ENCODE measurements around the gene PRRC1. TPM values are rescaled to one million over a fixed set of nuclear protein-coding genes. Genes with fewer than 3 reads are reported as not detected.

Gene PRRC1
- total RNA-seq, 6 donors from 2014 or later, result 30.1 to 61.8 (median 45.5) TPM

GRCh38 chr5:127551410-127552041 is 34.1 kb downstream of the PRRC1 start:
- peaks cover 0 to 6% (median 0%) of the 10 kb centered on the region in 4 donors for H3K4me1 ChIP-seq
- no peaks in the 10 kb centered on the region for H3K9me3 ChIP-seq
- H3K27ac ChIP-seq, result no peak overlapping the region
- ATAC-seq (ENCODE audit: low FRiP score in 2 of 2), result no peak
- 87 to 90% methylated on average over 9 of the region's 9 CpGs for WGBS, 2 donors
- no peak for TF ChIP-seq EP300 (IDR thresholded peaks at IDR 0.05)
- no peak for TF ChIP-seq POLR2A (IDR thresholded peaks at IDR 0.05)
- no peak for TF ChIP-seq POLR2AphosphoS5 (IDR thresholded peaks at IDR 0.05)
- no peak for TF ChIP-seq CTCF (IDR thresholded peaks at IDR 0.05)
- peaks cover 9 to 41% (median 12%) of the 10 kb centered on the region in 4 donors for H3K36me3 ChIP-seq
- no peak overlapping the region for H3K4me3 ChIP-seq
- no peaks in the 10 kb centered on the region for H3K27me3 ChIP-seq
- no peak for DNase-seq

GRCh38 chr5:127555826-127556225 is 38.4 kb downstream of the PRRC1 start:
- Histone ChIP-seq H3K27me3 (no peaks in the 10 kb centered on the region), H3K27ac (no peak overlapping the region), H3K9me3 (no peaks in the 10 kb centered on the region), H3K36me3 (peaks cover 9 to 32% (median 12%) of the 10 kb centered on the region in 4 donors), H3K4me3 (no peak overlapping the region), H3K4me1 (peaks cover 0 to 3% (median 0%) of the 10 kb centered on the region in 4 donors)
- no peak for ATAC-seq (ENCODE audit: low FRiP score in 2 of 2)
- WGBS, 2 donors, result 28 to 53% methylated on average over 1 of the region's 1 CpG
- no peak for TF ChIP-seq POLR2A (IDR thresholded peaks at IDR 0.05)
- TF ChIP-seq POLR2AphosphoS5 (IDR thresholded peaks at IDR 0.05), result no peak
- TF ChIP-seq EP300 (IDR thresholded peaks at IDR 0.05), result no peak
- no peak for TF ChIP-seq CTCF (IDR thresholded peaks at IDR 0.05)
- no peak for DNase-seq

GRCh38 chr5:127556609-127557334 is 39.3 kb downstream of the PRRC1 start:
- peaks cover 8 to 23% (median 11%) of the 10 kb centered on the region in 4 donors for H3K36me3 ChIP-seq
- ATAC-seq (ENCODE audit: low FRiP score in 2 of 2) (no peak), DNase-seq (no peak)
- H3K27me3 ChIP-seq, result no peaks in the 10 kb centered on the region
- peaks cover 0 to 3% (median 0%) of the 10 kb centered on the region in 4 donors for H3K4me1 ChIP-seq
- no peak overlapping the region for H3K27ac ChIP-seq
- no peak overlapping the region for H3K4me3 ChIP-seq
- 65 to 75% methylated on average over 3 of the region's 3 CpGs for WGBS, 2 donors
- H3K9me3 ChIP-seq, result no peaks in the 10 kb centered on the region
- no peak for TF ChIP-seq POLR2AphosphoS5 (IDR thresholded peaks at IDR 0.05)

- no peaks in the 10 kb centered on the region for H3K27me3 ChIP-seq
- H3K4me3 ChIP-seq, result no peak overlapping the region
- peaks cover 0 to 8% (median 3%) of the 10 kb centered on the region in 4 donors for H3K4me1 ChIP-seq
- H3K27ac ChIP-seq, result no peak overlapping the region
- no peak for ATAC-seq (ENCODE audit: low FRiP score in 2 of 2)
- peaks cover 3 to 8% (median 6%) of the 10 kb centered on the region in 4 donors for H3K36me3 ChIP-seq
- no peak for DNase-seq
- WGBS, 2 donors, result 29 to 59% methylated on average over 2 of the region's 2 CpGs
- H3K9me3 ChIP-seq, result no peaks in the 10 kb centered on the region
- TF ChIP-seq CTCF (IDR thresholded peaks at IDR 0.05) (no peak), POLR2A (IDR thresholded peaks at IDR 0.05) (no peak), EP300 (IDR thresholded peaks at IDR 0.05) (no peak), POLR2AphosphoS5 (IDR thresholded peaks at IDR 0.05) (no peak)
Observed at GRCh38 chr5:127558273-127558672, 40.8 kb downstream of the PRRC1 start.

DNA sequence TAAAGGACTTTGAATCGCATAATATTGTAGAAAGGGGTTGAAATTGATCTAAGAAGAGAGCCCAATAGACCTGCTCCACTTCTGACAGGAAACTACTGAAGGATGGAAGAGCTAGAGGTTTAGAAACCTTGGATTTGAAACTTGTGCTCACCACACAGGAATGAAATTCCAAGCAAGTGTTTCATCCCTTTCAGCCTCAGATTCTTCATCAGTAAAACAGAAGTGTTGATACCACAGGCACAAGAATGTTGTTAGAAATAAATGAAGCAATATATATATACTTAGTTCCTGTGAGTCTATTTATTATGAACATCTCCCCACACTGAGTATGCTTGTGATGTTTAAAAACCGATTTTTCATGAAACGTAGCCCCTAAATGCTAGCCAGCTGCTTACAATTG is 43.8 kb downstream of the PRRC1 start:
- no peak overlapping the region for H3K27ac ChIP-seq
- no peaks in the 10 kb centered on the region for H3K9me3 ChIP-seq
- TF ChIP-seq POLR2A (IDR thresholded peaks at IDR 0.05) (no peak), POLR2AphosphoS5 (IDR thresholded peaks at IDR 0.05) (no peak), CTCF (IDR thresholded peaks at IDR 0.05) (no peak), EP300 (IDR thresholded peaks at IDR 0.05) (no peak)
- no peak for DNase-seq
- peaks cover 4 to 16% (median 7%) of the 10 kb centered on the region in 4 donors for H3K4me1 ChIP-seq
- no peaks in the 10 kb centered on the region for H3K27me3 ChIP-seq
- no peak for ATAC-seq (ENCODE audit: low FRiP score in 2 of 2)
- H3K36me3 ChIP-seq, result no peaks in the 10 kb centered on the region
- WGBS, 2 donors, result 67 to 91% methylated on average over 3 of the region's 3 CpGs
- H3K4me3 ChIP-seq, result no peak overlapping the region
